GM23248 (cell line): ENCODE measurements around the gene ZNF480. TPM values are rescaled to one million over a fixed set of nuclear protein-coding genes. Genes with fewer than 3 reads are reported as not detected.
"Not testable (repeated sequence)": the region's sequence is repeated elsewhere in the genome, so short reads cannot be mapped to it uniquely, and the experiment has no call there.

Experiments used
- DNase-seq: peaks from one replicate; pipeline ENCODE4 v3.0.0-alpha.2; 2015
- H2AFZ ChIP-seq: fragments of 200-600 bp; sonication (generic); 2 replicates; pipeline ENCODE4 v1.6.1; 2016; ENCODE audit warnings: antibody characterized with exemption
- H3F3A ChIP-seq: fragments of 200-600 bp; sonication (generic); 2 replicates; pipeline ENCODE4 v1.6.1; 2016; ENCODE audit warnings: mild to moderate bottlenecking, antibody characterized with exemption, mixed run types; ENCODE audit not compliant: insufficient read depth
- H3K27ac ChIP-seq: fragments of 200-600 bp; sonication (generic); 2 replicates; pipeline ENCODE4 v1.5.1; 2016; ENCODE audit warnings: mild to moderate bottlenecking
- H3K27me3 ChIP-seq: fragments of 200-600 bp; sonication (generic); replicated peaks from 2 replicates; pipeline ENCODE4 v1.6.1; 2016; ENCODE audit warnings: mild to moderate bottlenecking; ENCODE audit not compliant: insufficient read depth
- H3K36me3 ChIP-seq: fragments of 200-600 bp; sonication (generic); 2 replicates; pipeline ENCODE4 v1.6.1; 2016; ENCODE audit warnings: low read depth, mild to moderate bottlenecking
- H3K4me1 ChIP-seq: fragments of 200-600 bp; sonication (generic); 2 replicates; pipeline ENCODE4 v1.6.1; 2016; ENCODE audit warnings: mild to moderate bottlenecking; ENCODE audit not compliant: insufficient read depth
- H3K4me2 ChIP-seq: fragments of 200-600 bp; sonication (generic); one replicate; pipeline ENCODE4 v1.6.1; 2016; ENCODE audit warnings: mild to moderate bottlenecking; ENCODE audit not compliant: unreplicated experiment
- H3K4me3 ChIP-seq: fragments of 200-600 bp; sonication (generic); 2 replicates; pipeline ENCODE4 v1.5.1; 2016; ENCODE audit warnings: mild to moderate bottlenecking
- H3K79me2 ChIP-seq: fragments of 200-600 bp; sonication (generic); 2 replicates; pipeline ENCODE4 v1.6.1; 2016; ENCODE audit warnings: mild to moderate bottlenecking; ENCODE audit not compliant: insufficient read depth
- H3K9ac ChIP-seq: fragments of 200-600 bp; sonication (generic); 2 replicates; pipeline ENCODE4 v1.6.1; 2016; ENCODE audit warnings: mild to moderate bottlenecking
- H3K9me2 ChIP-seq: fragments of 200-600 bp; sonication (generic); 2 replicates; pipeline ENCODE4 v1.6.1; 2016; ENCODE audit warnings: mixed run types, mild to moderate bottlenecking, moderate library complexity; ENCODE audit not compliant: insufficient read depth
- H3K9me3 ChIP-seq: fragments of 200-600 bp; sonication (generic); one replicate; pipeline ENCODE4 v1.6.1; 2017; ENCODE audit warnings: low read depth
- H4K20me1 ChIP-seq: fragments of 200-600 bp; sonication (generic); 2 replicates; pipeline ENCODE4 v1.6.0; 2016; ENCODE audit not compliant: insufficient read depth
- EZH2 ChIP-seq: fragments of 200-600 bp; sonication (generic); IDR thresholded peaks from 2 replicates; pipeline ENCODE4 v1.6.1; 2018; ENCODE audit warnings: antibody characterized with exemption, mild to moderate bottlenecking; ENCODE audit not compliant: insufficient read depth, poor library complexity, severe bottlenecking
- EZH2phosphoT487 ChIP-seq: fragments of 200-600 bp; sonication (generic); IDR thresholded peaks from 2 replicates; pipeline ENCODE4 v1.6.1; 2018; ENCODE audit warnings: antibody characterized with exemption, moderate library complexity, mild to moderate bottlenecking, low read depth; ENCODE audit not compliant: insufficient read depth
- WGBS, 2 experiments: methylation state at CpG; one replicate each; pipeline ENCODE4 v1.1.6; 2015 to 2017; ENCODE audit warnings: low lambda C conversion rate in 2 of 2, low coverage in 1 of 2; ENCODE audit errors: missing lambda C conversion rate in 2 of 2; 5-methylcytosine and 5-hydroxymethylcytosine counted together
- in situ Hi-C: fragments of 300-500 bp; cut with MboI; formaldehyde crosslinking; loops from 2 replicates; pipeline ENCODE4 v1.15.0; 2020
- polyA plus RNA-seq: library from polyadenylated mRNA; unstranded; fragments of >200 nt; fragmentation: Nextera tagmentation; extraction: Ambion mirVana; gene quantifications from 2 replicates; pipeline ENCODE4 v1.2.1, GENCODE V29; 2016
- total RNA-seq: library from RNA; depleted of rRNA; stranded (reverse); fragments of >200 nt; shearing (Covaris generic); gene quantifications from 2 replicates; pipeline ENCODE4 v1.2.3, GENCODE V29; 2014

The ZNF480 gene
- total and polyA plus RNA-seq, 2 experiments from 2014 or later = 5.3 to 7.3 TPM

GRCh38 chr19:52331757-52332156, 34.8 kb downstream of the ZNF480 start:
- H3F3A ChIP-seq = no peaks in the 10 kb centered on the region
- in situ Hi-C loops = no loop called here
- H2AFZ ChIP-seq = no peak overlapping the region
- no peaks in the 10 kb centered on the region for H3K36me3 ChIP-seq
- H3K27ac ChIP-seq = no peak overlapping the region
- 51 to 55% methylated on average over 10 of the region's 10 CpGs for WGBS, 2 experiments
- no peaks in the 10 kb centered on the region for H3K9me2 ChIP-seq
- H3K79me2 ChIP-seq = peaks cover 2% of the 10 kb centered on the region; the same call in 1 of the 2 replicates
- no peaks in the 10 kb centered on the region for H3K27me3 ChIP-seq
- H3K9me3 ChIP-seq = no peaks in the 10 kb centered on the region
- H3K4me2 ChIP-seq = no peak overlapping the region
- H3K9ac ChIP-seq = no peak overlapping the region
- H3K4me1 ChIP-seq = no peaks in the 10 kb centered on the region
- TF ChIP-seq EZH2 (no peak), EZH2phosphoT487 (no peak)
- no peak overlapping the region for H3K4me3 ChIP-seq
- no peaks in the 10 kb centered on the region for H4K20me1 ChIP-seq
- peak; percentile 6 for DNase-seq

- no peaks in the 10 kb centered on the region for H3K36me3 ChIP-seq
- no peaks in the 10 kb centered on the region for H3K27me3 ChIP-seq
- peak overlapping the region; percentile 89 for H3K4me3 ChIP-seq
- H3K4me1 ChIP-seq = no peaks in the 10 kb centered on the region
- TF ChIP-seq EZH2phosphoT487 (no peak), EZH2 (no peak)
- peak overlapping the region; percentile 83 for H3K4me2 ChIP-seq
- peak overlapping the region; percentile 96 for H3K9ac ChIP-seq
- H3K79me2 ChIP-seq = peaks cover 9% of the 10 kb centered on the region; the same call in 1 of the 2 replicates
- in situ Hi-C loops = no loop called here
- H3K27ac ChIP-seq = no peak overlapping the region
- H3K9me2 ChIP-seq = no peaks in the 10 kb centered on the region
- 50 to 54% methylated on average over 9 of the region's 9 CpGs for WGBS, 2 experiments
- peak overlapping the region; percentile 91 for H2AFZ ChIP-seq
- no peaks in the 10 kb centered on the region for H4K20me1 ChIP-seq
- DNase-seq = no peak
- no peaks in the 10 kb centered on the region for H3K9me3 ChIP-seq
- H3F3A ChIP-seq = no peaks in the 10 kb centered on the region
Measured at GRCh38 chr19:52335768-52336116, 38.8 kb downstream of the ZNF480 start.

DNA sequence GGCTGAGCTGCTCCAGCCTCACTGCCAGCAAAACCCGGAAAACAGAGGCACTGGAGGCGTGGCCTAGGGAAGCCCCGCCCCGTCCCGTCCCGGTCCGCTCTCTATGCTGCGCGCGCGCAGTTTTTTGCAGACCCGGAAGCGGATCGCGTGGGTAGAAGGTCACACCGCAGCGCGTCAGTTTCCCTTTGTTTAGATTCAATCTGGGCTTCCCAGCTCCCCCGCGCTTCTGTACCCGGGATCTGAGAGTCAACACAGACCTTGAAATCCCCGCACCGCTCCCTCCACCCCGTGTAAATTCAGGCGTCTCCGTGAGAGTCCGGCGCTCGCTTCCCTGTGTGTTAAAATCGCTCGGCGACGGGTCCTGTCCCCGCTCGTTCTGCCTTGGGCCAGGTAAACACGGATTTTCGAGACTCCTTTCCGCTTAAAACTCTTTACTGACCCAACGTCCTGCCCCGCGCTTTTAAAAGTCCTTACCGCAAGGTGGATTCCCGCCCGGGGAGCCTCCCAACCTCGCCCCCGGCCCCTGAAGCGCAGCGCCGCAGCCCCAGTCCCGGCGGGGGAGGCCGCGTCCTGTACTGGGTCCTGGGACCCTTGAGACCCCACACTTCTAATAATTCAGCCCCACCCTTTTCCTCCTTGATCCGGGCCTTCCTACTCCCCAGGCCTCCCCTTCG, 39.3 kb downstream of the ZNF480 start, which contains the start of gene ZNF610:
Gene ZNF610, plus strand, starts transcription at position 127 of the 674 bp plus-strand sequence. CDS start 12,930 bp downstream, outside the sequence.
- H3K9me3 ChIP-seq = no peaks in the 10 kb centered on the region
- H3K79me2 ChIP-seq = peaks cover 9% of the 10 kb centered on the region; the same call in 1 of the 2 replicates
- H2AFZ ChIP-seq = peak within 1 kb of the TSS; percentile 91
- in situ Hi-C loops = no loop called here
- H3K4me2 ChIP-seq = peak within 1 kb of the TSS; percentile 83
- peak within 1 kb of the TSS; percentile 96 for H3K9ac ChIP-seq
- H4K20me1 ChIP-seq = no peaks in the 10 kb centered on the region
- peak within 1 kb of the TSS; percentile 79 for H3K27ac ChIP-seq
- H3K27me3 ChIP-seq = no peaks in the 10 kb centered on the region
- H3F3A ChIP-seq = no peaks in the 10 kb centered on the region
- 2 to 3% methylated on average over 47 to 55 of the region's 55 CpGs for WGBS, 2 experiments
- H3K9me2 ChIP-seq = no peaks in the 10 kb centered on the region
- H3K36me3 ChIP-seq = no peaks in the 10 kb centered on the region
- DNase-seq = peak; percentile 95
- TF ChIP-seq EZH2phosphoT487 (no peak), EZH2 (no peak)
- peak within 1 kb of the TSS; percentile 89 for H3K4me3 ChIP-seq
- no peaks in the 10 kb centered on the region for H3K4me1 ChIP-seq

- Histone ChIP-seq H3K4me1 (no peaks in the 10 kb centered on the region), H3K27me3 (no peaks in the 10 kb centered on the region), H3K79me2 (peaks cover 9% of the 10 kb centered on the region; the same call in 1 of the 2 replicates), H3F3A (no peaks in the 10 kb centered on the region), H3K9me2 (no peaks in the 10 kb centered on the region), H4K20me1 (no peaks in the 10 kb centered on the region), H3K27ac (peak overlapping the region; percentile 79), H3K4me2 (peak overlapping the region; percentile 83), H3K4me3 (peak overlapping the region; percentile 89), H3K9ac (peak overlapping the region; percentile 96), H3K9me3 (no peaks in the 10 kb centered on the region), H3K36me3 (no peaks in the 10 kb centered on the region), H2AFZ (peak overlapping the region; percentile 91)
- no peak for TF ChIP-seq EZH2
- no peak for TF ChIP-seq EZH2phosphoT487
- 0 to 1% methylated on average over 8 to 9 of the region's 9 CpGs for WGBS, 2 experiments
- DNase-seq = peak; percentile 43
- in situ Hi-C loops = no loop called here
Measured at GRCh38 chr19:52336791-52337381, 39.9 kb downstream of the ZNF480 start.

DNA sequence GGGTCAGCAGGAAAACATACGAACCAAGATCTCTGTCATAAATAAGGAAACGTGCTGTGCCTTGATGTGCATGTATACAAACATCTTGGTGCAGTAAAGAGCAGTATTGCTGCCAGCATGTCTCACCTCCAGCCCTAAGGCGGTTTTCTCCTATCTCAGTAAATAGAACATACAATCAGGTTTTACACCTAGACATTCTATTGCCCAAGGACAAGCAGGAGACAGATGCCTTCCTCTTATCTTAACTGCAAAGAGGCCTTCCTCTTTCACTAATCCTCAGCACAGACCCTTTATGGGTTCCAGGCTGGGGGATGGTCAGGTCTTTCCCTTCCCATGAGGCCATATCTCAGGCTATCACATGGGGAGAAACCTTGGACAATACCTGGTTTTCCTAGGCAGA, 42.1 kb downstream of the ZNF480 start:
- H3K36me3 ChIP-seq, H3F3A ChIP-seq, H3K4me3 ChIP-seq, H4K20me1 ChIP-seq, H3K4me1 ChIP-seq, H3K9me2 ChIP-seq, H3K79me2 ChIP-seq, H3K9ac ChIP-seq, in situ Hi-C loops, H3K9me3 ChIP-seq, DNase-seq, H3K27me3 ChIP-seq, H3K27ac ChIP-seq, H2AFZ ChIP-seq, H3K4me2 ChIP-seq: not testable (repeated sequence)
- WGBS, 2 experiments = 55 to 61% methylated on average over 3 of the region's 3 CpGs
